Activated CD4-positive, alpha-beta memory T cell treated with anti-CD3 and anti-CD28 coated beads for 36 hours (primary cell): ENCODE results near the gene SMAD1. TPM values are rescaled to one million over a fixed set of nuclear protein-coding genes. Genes with fewer than 3 reads are reported as not detected.

Experiments used
- CTCF ChIA-PET: fragments of 350-600 bp; sonication (Branson Sonifier 250); formaldehyde crosslinking; loops from one replicate; lab custom pipeline; 2021; ENCODE audit warnings: antibody characterized with exemption, inconsistent platforms; lab: Charles Lee
- POLR2A ChIA-PET: fragments of 350-600 bp; sonication (Branson Sonifier 250); formaldehyde crosslinking; loops from one replicate; lab custom pipeline; 2021; ENCODE audit warnings: antibody characterized with exemption; lab: Charles Lee
- DNase-seq: peaks from one replicate; pipeline ENCODE4 v3.0.0-alpha.2; 2020
- H3K27ac Mint-ChIP-seq: one replicate; pipeline ENCODE4 v1.8.0; 2021; ENCODE audit warnings: mixed read lengths
- H3K27me3 Mint-ChIP-seq: one replicate; pipeline ENCODE4 v1.8.0; 2021; ENCODE audit warnings: mixed read lengths
- H3K36me3 Mint-ChIP-seq: one replicate; pipeline ENCODE4 v1.8.0; 2021; ENCODE audit warnings: mixed read lengths
- H3K4me1 Mint-ChIP-seq: one replicate; pipeline ENCODE4 v1.8.0; 2021; ENCODE audit warnings: low read depth, mixed read lengths
- H3K4me3 Mint-ChIP-seq: one replicate; pipeline ENCODE4 v1.8.0; 2021; ENCODE audit warnings: mild to moderate bottlenecking, mixed read lengths
- H3K9me3 Mint-ChIP-seq: one replicate; pipeline ENCODE4 v1.8.0; 2021; ENCODE audit warnings: mixed read lengths
- intact Hi-C: fragments of 100-400 bp; cut with micrococcal nuclease; formaldehyde crosslinking; loops from one replicate; pipeline ENCODE4 v1.15.1; 2023
- total RNA-seq, 2 experiments: library from RNA; stranded (reverse); gene quantifications; one replicate each; pipeline ENCODE4 v1.2.3, GENCODE V29; 2021

The SMAD1 gene
- 1 to 10 TPM; 2.8 to 2.9 TPM for total RNA-seq

DNA sequence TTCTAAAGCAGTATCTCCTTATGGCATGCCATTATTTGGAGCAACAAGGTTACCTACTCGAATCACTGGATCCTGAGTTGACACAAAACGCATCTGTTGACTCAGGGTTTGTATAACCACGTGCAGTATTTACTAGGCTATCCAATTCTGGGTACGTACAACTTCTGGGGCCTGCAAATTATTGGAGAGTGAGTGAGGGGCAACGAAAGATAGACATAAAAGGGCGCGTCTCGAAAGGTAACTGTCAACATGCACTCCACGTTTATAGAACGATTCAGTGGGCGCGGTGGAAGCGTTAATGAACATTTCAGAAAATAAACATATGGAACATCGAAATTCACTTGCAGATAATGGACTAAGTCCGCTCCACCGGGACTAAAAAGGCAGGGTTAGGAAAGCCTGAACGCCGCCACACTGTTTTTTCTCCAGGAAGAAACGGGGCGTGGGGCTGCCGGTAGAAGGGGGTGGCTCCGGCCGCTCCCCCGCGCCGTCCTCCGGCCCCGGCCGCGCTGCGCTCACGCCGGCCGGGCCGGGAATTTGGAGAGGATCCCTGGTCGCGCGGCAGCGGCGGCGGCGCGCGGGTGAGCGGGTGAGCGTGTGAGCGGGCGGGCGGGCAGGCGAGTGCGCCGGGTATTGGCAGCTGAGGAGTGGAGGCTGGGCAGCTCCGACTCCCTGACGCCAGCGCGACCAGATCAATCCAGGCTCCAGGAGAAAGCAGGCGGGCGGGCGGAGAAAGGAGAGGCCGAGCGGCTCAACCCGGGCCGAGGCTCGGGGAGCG lies at the start of gene SMAD1:
Gene SMAD1 (plus strand): TSS at position 690 of the 778 bp plus-strand sequence. CDS start 32,761 bp downstream, outside the sequence.
- Mint-ChIP-seq H3K9me3 (no peaks in the 10 kb centered on the region), H3K27me3 (peaks cover 38% of the 10 kb centered on the region), H3K4me3 (peak within 1 kb of the TSS; percentile 66), H3K4me1 (peaks cover 8% of the 10 kb centered on the region), H3K27ac (no peak within 1 kb of the TSS), H3K36me3 (peaks cover 1% of the 10 kb centered on the region)
- DNase-seq: peak; percentile 53
- intact Hi-C loops: loop anchor here (5.0 to 10.0 kb wide), 7 partner anchors 76 to 1307 kb away; partner anchors contain the start of genes LSM6 and SLC10A7
- ChIA-PET POLR2A (no interaction called here), CTCF (no interaction called here)

DNA sequence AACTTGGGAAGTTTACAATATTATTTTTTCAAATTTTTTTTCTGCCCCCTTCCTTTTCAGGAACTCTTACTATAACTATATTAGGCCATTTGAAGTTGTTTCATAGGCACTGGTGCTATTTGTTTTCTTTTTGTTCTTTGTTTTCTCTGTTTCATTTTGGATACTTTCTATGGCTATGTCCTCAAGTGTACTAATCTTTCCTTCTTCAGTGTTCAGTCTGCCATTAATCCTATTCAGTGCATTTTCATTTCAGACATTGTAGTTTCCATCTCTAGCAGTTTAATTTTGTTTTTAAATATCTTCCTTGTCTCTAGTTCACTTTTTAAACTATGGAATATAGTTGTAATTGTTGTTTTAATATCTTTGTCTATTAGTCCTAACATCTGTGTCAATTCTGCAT lies 48.0 kb upstream of the SMAD1 start:
- CTCF ChIA-PET: no interaction called here
- H3K4me3 Mint-ChIP-seq: no peak overlapping the region
- H3K27me3 Mint-ChIP-seq: peaks cover 10% of the 10 kb centered on the region
- H3K9me3 Mint-ChIP-seq: peaks cover 17% of the 10 kb centered on the region
- POLR2A ChIA-PET: no interaction called here
- H3K27ac Mint-ChIP-seq: no peak overlapping the region
- DNase-seq: no peak
- intact Hi-C loops: no loop called here
- no peaks in the 10 kb centered on the region for H3K36me3 Mint-ChIP-seq
- H3K4me1 Mint-ChIP-seq: no peaks in the 10 kb centered on the region

DNA sequence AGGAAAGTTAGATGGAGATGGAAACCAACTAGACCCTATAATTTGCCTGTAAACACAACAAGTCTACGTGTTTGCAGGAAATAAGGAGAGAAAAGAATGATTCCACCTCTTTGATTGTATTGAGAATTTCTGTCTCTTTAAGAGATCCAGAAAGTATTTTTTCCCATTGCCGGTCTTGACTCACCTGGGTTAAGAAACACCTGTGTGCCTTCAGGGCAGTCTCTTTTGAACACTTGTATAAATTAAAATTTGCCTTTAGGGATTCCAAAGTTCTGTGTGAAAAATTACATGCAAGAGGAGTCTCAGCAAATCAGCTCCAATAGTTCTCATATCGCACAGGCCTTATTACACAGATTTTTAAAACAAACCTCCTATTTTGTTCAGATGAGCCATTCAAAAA lies 46.0 kb upstream of the SMAD1 start:
- Mint-ChIP-seq H3K27ac (no peak overlapping the region), H3K4me1 (no peaks in the 10 kb centered on the region), H3K36me3 (no peaks in the 10 kb centered on the region), H3K9me3 (peaks cover 17% of the 10 kb centered on the region), H3K4me3 (no peak overlapping the region), H3K27me3 (peaks cover 6% of the 10 kb centered on the region)
- ChIA-PET CTCF (no interaction called here), POLR2A (no interaction called here)
- DNase-seq: no peak
- intact Hi-C loops: no loop called here

DNA sequence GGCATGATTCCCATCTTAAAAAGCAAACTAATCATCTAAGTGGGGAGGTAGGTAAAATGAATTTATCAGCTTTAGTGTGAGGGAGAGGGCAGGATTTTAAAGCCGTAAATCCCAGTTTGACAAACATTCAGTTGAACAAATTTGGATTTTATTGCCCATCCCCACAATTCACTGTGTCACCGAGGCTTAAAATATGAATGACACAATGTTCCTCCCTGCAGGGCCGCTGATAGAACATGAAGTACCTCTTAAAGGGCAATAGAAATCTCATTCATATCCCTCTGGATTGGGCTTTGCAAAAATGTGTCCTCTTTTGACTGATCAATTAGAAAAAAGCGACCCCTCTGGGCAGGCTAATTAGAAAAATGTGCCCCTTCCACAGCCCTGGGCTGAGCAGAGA lies 45.5 kb upstream of the SMAD1 start:
- Mint-ChIP-seq H3K9me3 (peaks cover 17% of the 10 kb centered on the region), H3K27ac (no peak overlapping the region), H3K36me3 (no peaks in the 10 kb centered on the region), H3K27me3 (peaks cover 6% of the 10 kb centered on the region), H3K4me1 (no peaks in the 10 kb centered on the region), H3K4me3 (no peak overlapping the region)
- intact Hi-C loops: no loop called here
- no peak for DNase-seq
- CTCF ChIA-PET: no interaction called here
- POLR2A ChIA-PET: no interaction called here

DNA sequence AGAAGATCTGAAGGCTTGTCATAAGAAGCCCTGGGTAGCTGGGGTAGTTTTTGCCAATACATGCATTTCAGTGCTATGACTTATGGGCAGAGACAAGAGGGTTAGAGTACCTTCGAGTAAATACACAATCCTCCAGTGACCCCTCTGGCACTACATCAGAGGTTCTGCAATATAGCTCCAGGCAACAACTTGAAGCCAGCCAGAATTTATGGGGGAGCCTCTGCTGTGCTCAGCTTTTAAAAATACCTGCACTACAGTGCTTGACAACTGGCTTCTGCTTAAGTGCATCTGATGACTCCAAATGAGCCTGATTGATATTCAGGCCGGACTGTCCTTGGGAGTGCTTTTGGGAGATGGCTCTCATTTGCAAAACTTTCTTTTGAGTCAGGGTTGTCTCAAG lies 44.9 kb upstream of the SMAD1 start:
- CTCF ChIA-PET: no interaction called here
- POLR2A ChIA-PET: no interaction called here
- Mint-ChIP-seq H3K4me3 (no peak overlapping the region), H3K36me3 (no peaks in the 10 kb centered on the region), H3K9me3 (peaks cover 17% of the 10 kb centered on the region), H3K27me3 (peaks cover 6% of the 10 kb centered on the region), H3K4me1 (no peaks in the 10 kb centered on the region), H3K27ac (no peak overlapping the region)
- no peak for DNase-seq
- intact Hi-C loops: no loop called here

DNA sequence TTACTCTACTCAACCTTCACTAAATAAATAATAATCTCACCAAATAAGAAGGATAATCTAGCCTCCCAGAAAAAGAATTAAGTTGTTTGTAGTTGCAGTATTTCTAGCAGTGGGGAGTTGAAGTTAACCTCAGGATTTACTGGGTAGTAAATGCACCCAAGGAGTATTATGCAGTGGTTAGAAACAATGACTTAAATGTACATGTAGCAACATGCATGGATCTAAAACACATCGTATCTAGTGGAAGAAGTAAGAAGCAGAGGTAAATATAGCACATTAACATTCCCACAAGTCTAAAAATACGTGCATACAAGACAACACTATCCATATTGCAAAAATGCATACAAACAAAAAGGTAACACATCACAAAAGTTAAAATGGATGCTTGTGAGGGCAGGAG lies 44.2 kb upstream of the SMAD1 start:
- Mint-ChIP-seq H3K9me3 (peaks cover 17% of the 10 kb centered on the region), H3K36me3 (no peaks in the 10 kb centered on the region), H3K27me3 (peaks cover 9% of the 10 kb centered on the region), H3K27ac (no peak overlapping the region), H3K4me1 (no peaks in the 10 kb centered on the region), H3K4me3 (no peak overlapping the region)
- ChIA-PET POLR2A (no interaction called here), CTCF (no interaction called here)
- no peak for DNase-seq
- intact Hi-C loops: no loop called here

DNA sequence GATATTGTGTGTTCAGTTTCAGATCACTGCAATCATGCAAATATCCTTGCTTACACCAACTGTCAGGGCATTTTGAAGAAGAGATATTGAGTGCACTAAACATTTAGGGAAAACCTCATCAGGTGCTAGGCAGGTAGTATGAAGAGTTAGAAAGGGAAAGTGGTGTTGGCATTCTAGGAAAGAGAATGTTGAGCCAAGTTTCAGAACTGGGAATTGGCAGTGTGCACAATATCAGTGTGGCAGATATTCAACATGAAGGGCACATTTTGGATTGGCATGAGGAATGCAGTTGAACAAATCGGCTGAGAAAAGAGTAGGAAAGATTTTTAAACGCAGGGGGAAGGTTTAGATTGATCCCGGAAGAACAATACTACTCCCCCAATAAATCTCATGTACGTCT lies 43.4 kb upstream of the SMAD1 start:
- intact Hi-C loops: no loop called here
- no peaks in the 10 kb centered on the region for H3K36me3 Mint-ChIP-seq

DNA sequence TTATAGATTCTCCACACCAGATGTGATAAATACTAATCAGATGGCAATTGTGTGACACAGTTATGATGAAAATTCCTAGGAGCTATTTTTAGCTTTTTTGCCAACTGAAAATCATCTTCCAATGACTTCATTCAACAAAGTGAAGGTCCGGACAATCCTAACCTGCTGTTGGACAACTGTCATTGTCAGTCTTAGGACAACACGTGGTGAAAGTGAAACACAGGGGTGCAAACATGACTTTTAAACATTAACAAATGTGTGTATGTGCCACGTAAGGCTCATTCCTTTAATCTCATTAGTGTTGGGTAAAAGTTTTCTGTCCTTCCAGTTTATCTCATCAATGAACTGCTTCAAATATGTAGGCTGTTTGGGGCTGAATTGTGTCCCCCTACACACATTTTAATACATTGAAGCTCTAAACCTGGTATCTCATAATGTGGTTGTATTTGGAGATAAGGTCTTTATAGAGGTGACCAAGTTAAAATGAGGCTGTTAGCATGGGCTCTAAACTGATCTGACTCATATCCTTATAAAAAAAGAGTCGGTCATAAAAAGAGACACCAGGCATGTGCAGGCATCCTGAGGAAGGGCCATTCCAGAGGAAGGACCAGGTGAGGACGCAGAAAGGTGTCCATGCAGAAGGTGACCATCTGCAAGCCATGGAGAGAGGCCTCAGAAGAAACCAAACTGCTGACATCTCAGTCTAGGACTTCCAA lies 41.2 kb upstream of the SMAD1 start:
- intact Hi-C loops: no loop called here
- POLR2A ChIA-PET: no interaction called here
- Mint-ChIP-seq H3K4me3 (no peak overlapping the region), H3K4me1 (no peaks in the 10 kb centered on the region), H3K27me3 (peaks cover 9% of the 10 kb centered on the region), H3K36me3 (no peaks in the 10 kb centered on the region), H3K27ac (no peak overlapping the region), H3K9me3 (no peaks in the 10 kb centered on the region)
- no peak for DNase-seq
- CTCF ChIA-PET: no interaction called here

More for the DNA sequence above, 43.4 kb upstream of the SMAD1 start:
- H3K27ac Mint-ChIP-seq: no peak overlapping the region
- ChIA-PET CTCF (no interaction called here), POLR2A (no interaction called here)
- no peak overlapping the region for H3K4me3 Mint-ChIP-seq
- DNase-seq: no peak
- H3K9me3 Mint-ChIP-seq: peaks cover 12% of the 10 kb centered on the region
- H3K27me3 Mint-ChIP-seq: peaks cover 9% of the 10 kb centered on the region
- no peaks in the 10 kb centered on the region for H3K4me1 Mint-ChIP-seq

DNA sequence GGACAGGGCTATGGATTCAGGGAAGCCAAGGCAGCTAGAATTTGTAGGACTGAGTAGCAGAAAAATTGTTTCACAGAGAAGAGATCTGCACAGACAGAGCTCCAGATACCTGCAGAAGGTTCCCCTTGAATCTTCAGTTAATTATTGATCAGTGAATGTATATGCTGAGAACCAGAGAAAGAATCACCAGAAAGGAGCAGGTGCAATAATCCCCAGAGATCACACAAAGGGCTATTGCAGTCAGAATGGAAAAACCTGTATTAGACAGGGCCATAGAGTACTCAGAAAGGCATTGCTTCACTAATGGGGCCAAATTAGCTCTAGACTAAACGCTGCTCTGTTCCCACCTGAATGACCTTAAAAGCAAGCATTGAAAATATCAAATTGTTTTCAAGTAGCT lies 35.5 kb upstream of the SMAD1 start:
- Mint-ChIP-seq H3K27me3 (peaks cover 7% of the 10 kb centered on the region), H3K36me3 (no peaks in the 10 kb centered on the region), H3K9me3 (peaks cover 3% of the 10 kb centered on the region), H3K4me1 (no peaks in the 10 kb centered on the region), H3K4me3 (no peak overlapping the region), H3K27ac (no peak overlapping the region)
- ChIA-PET CTCF (interaction anchor here (1.4 kb wide), 1 partner anchor 111 kb away, joined by 5 read pairs; no protein-coding TSS in a partner anchor), POLR2A (no interaction called here)
- DNase-seq: no peak
- intact Hi-C loops: no loop called here

DNA sequence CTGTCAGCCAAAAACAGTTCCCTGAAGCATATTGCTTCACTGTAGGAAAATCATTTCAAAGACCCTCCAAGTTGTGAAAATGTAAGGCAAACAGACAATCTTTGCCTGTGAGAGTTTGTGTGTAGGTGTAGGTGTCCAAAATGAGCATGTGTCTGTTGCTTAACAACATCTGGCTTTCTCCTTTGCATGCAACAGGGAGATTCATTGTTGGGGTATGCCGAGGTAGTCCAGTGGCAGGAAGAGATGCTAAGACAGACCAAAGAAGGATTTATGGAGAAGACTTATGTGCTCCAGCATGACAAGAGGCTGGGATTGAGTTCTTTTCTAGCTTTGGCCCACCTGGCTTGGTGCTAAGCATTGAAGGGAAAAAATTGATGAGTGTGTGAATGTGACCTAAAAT lies 29.8 kb upstream of the SMAD1 start:
- POLR2A ChIA-PET: no interaction called here
- Mint-ChIP-seq H3K36me3 (no peaks in the 10 kb centered on the region), H3K4me1 (no peaks in the 10 kb centered on the region), H3K9me3 (no peaks in the 10 kb centered on the region), H3K4me3 (no peak overlapping the region), H3K27ac (no peak overlapping the region), H3K27me3 (peaks cover 12% of the 10 kb centered on the region)
- CTCF ChIA-PET: no interaction called here
- intact Hi-C loops: no loop called here
- DNase-seq: no peak

DNA sequence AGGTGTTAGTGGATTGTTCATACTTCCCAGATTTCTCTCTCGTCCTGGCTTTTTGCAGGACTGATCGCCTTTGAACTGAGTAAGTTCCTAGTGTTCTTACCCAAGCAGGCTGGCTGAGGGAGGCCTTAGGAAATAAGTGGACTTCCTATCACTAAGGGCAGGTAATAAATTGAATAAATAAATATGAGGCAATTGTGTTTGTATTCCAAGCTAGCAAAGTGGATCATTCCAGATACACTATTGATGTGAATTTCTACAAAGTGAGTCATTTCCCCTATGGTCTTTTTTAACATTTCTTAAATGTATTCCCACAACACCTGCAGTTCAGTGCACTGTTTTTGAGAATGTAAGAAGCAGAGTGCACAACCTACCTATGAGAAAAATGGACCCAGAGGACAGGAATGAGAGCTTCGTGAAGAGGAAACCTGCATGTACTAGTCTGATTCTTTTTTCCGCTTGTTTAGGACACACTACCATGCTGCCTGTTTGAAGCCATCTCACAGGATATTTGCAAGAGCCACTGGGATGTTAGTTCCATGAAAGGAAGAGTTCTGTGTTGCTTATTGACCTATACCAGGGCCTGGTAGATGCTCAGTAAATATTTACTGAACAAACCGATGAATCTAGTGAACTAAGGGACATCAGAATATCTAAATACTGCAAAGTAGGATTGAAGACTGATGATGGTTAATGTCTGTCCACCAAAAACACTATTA lies 29.0 kb upstream of the SMAD1 start:
- H3K27ac Mint-ChIP-seq: no peak overlapping the region
- H3K4me3 Mint-ChIP-seq: no peak overlapping the region
- peaks cover 12% of the 10 kb centered on the region for H3K27me3 Mint-ChIP-seq
- H3K36me3 Mint-ChIP-seq: no peaks in the 10 kb centered on the region
- DNase-seq: no peak
- no peaks in the 10 kb centered on the region for H3K9me3 Mint-ChIP-seq
- H3K4me1 Mint-ChIP-seq: no peaks in the 10 kb centered on the region
- CTCF ChIA-PET: no interaction called here
- POLR2A ChIA-PET: no interaction called here
- intact Hi-C loops: no loop called here

DNA sequence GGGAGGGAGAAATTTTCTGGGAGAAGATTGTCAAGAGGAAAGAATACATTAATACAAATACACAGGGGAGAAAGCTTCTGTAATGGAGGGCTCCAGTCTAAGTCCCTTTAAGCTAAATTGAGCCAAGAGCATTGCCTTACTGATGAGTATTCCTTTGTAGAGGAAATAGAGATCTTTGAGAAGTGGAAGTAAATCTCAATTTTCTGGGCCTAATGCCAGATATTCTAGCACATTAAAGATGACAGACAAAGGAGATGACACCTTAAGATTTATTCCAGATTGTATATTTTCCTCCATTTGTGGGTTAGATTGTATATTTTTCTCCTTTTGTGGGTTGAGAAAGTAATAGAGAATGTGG lies 28.5 kb upstream of the SMAD1 start:
- Mint-ChIP-seq H3K4me3 (no peak overlapping the region), H3K27ac (no peak overlapping the region), H3K36me3 (no peaks in the 10 kb centered on the region), H3K27me3 (peaks cover 12% of the 10 kb centered on the region), H3K9me3 (no peaks in the 10 kb centered on the region), H3K4me1 (no peaks in the 10 kb centered on the region)
- no peak for DNase-seq
- POLR2A ChIA-PET: no interaction called here
- intact Hi-C loops: no loop called here
- CTCF ChIA-PET: no interaction called here
